NK-92 treated with Interleukin-12 subunit alpha and Interleukin-12 subunit beta, amount 100 ng/mL, for 24 hours (cell line): ENCODE results near the gene R3HDM1.
"Not testable (repeated sequence)": the region's sequence is repeated elsewhere in the genome, so short reads cannot be mapped to it uniquely, and the experiment has no call there.

ENCODE experiments used
- DNase-seq: peaks from one replicate; lab custom pipeline; 2025; lab: John Stamatoyannopoulos, UW

The R3HDM1 gene

GRCh38 chr2:135641156-135642068 lies 110.1 kb downstream of the R3HDM1 start:
- no peak for DNase-seq

GRCh38 chr2:135647836-135648579 lies 116.7 kb downstream of the R3HDM1 start:
- no peak for DNase-seq

- DNase-seq, result no peak
These were observed 119.4 kb downstream of the R3HDM1 start for GRCh38 chr2:135650721-135651120.

- DNase-seq, result no peak
These were observed 120.4 kb downstream of the R3HDM1 start for GRCh38 chr2:135651717-135652116.

GRCh38 chr2:135654239-135654638 lies 123.0 kb downstream of the R3HDM1 start:
- DNase-seq, result not testable (repeated sequence)

DNA sequence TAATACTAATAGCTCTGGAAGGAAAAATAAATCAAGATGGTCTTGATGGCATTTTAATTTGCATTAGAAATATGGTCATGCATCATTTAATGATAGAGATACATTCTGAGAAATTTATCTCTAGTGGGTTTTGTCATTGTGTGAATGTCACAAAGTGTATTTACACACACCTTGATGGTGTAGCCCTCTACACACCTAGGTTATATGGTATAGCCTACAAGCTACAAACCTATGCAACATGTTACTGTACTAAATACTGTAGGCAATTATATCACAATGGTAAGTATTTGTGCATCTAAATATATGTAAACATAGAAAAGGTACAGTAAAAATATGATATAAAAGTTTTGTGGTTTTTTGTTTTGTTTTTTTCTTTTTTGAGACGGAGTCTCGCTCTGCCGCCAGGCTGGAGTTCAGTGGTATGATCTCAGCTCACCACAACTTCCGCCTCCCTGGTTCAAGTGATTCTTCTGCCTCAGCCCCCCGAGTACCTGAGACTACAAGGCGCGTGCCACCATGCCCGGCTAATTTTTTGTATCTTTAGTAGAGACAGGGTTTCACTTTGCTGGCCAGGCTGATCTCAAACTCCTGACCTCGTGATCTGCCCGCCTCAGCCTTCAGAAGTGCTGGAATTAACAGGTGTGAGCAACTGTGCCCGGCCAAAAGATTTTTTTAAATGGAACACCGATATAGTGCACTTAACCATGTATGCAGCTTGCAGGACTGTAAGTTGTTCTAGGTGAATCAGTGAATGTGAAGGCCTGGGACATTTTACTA lies 126.7 kb downstream of the R3HDM1 start:
- no peak for DNase-seq

GRCh38 chr2:135662088-135662487 lies 130.8 kb downstream of the R3HDM1 start:
- DNase-seq, result no peak

DNA sequence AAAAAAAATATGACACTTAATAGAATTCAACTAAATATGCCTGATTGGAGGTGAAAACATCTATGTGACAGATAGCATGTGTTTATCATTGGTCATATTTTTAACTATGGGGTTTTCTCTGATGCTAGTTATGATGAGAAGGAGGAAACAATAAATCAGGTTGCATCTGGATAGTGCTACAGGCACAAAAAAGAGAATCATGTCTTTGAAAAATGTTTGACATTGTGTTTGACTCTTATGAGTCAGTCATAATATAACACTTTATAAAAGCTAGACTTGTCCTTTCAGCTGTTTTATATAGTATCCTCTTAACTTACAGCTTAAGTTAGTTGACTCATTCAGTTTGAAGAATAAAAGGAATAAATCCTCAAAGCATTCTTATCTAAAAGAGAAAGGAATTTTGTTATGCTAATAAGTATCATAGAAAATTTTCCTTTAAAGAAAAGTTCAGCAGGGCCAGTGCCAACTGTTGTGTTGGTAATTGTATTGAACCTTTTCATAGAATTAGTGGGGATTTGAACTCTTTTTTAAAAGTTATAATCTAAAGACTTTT lies 131.9 kb downstream of the R3HDM1 start:
- no peak for DNase-seq

DNA sequence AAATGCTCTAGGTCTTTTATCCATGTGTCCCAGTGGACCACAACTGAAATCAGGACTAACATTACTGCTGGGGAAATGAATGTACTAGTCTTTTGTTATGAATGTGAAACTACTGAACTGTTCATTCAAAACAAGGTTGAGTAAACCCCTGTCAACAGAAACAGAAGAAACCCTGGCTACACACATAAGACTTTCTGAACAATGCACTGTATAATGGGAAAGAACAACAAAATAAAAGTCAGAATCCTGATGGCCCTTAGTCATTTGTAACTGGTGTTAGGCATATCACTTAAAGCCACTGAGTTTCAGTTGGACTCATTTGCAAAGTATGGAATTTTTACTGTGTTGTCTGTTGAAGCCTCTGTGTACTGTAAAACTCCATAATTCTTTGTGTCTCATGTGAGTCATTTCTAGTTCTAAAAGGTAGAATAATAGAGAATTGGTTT lies 133.4 kb downstream of the R3HDM1 start:
- DNase-seq, result no peak

GRCh38 chr2:135667045-135667444 lies 135.8 kb downstream of the R3HDM1 start:
- DNase-seq, result no peak

GRCh38 chr2:135674453-135674852 lies 143.2 kb downstream of the R3HDM1 start:
- DNase-seq, result no peak

DNA sequence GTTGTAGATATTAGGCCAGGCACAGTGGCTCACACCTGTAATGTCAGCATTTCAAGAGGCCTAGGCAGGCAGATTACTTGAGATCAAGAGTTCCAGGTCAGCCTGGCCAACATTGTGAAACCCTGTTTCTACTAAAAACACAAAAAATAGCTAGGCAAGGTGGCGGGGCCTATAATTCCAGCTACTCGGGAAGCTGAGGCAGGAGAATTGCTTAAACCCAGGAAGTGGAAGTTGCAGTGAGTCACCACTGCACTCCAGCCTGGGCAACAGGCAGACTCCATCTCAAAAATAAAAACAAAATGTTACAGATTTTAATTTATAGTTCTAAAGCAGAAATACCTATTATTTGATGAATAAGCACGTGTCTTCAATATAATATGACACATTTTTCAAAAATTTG lies 144.7 kb downstream of the R3HDM1 start:
- DNase-seq, result no peak

- no peak for DNase-seq
These were observed 147.8 kb downstream of the R3HDM1 start for GRCh38 chr2:135679125-135679524.

DNA sequence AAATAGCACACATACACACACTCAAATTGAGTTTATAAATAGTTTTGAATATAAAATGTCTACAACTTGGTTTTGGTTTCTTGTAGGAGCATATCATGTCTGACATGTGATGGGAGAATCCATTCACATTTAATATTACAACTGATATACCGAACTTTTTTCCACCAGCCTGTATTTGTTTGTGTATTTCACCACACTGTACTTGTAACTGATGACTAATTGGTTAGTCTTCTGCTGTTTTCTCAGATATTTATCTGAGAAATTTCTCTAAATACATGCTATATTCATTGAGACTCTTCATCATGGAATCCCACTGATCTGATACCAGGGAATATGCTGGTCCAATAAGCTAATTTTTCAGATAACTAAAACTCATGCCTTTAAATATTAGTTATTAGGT lies 154.1 kb downstream of the R3HDM1 start:
- DNase-seq, result no peak

- DNase-seq, result no peak
These were observed 157.7 kb downstream of the R3HDM1 start for GRCh38 chr2:135688978-135689377.

GRCh38 chr2:135689679-135690078 lies 158.4 kb downstream of the R3HDM1 start:
- no peak for DNase-seq

- no peak for DNase-seq
These were observed 163.4 kb downstream of the R3HDM1 start for GRCh38 chr2:135694711-135695110.

GRCh38 chr2:135698838-135699237 lies 167.6 kb downstream of the R3HDM1 start:
- no peak for DNase-seq

- DNase-seq, result no peak
These were observed 170.2 kb downstream of the R3HDM1 start for GRCh38 chr2:135701442-135701841.

- no peak for DNase-seq
These were observed 172.0 kb downstream of the R3HDM1 start for GRCh38 chr2:135703300-135703699.

- DNase-seq, result not testable (repeated sequence)
These were observed 172.8 kb downstream of the R3HDM1 start for GRCh38 chr2:135704075-135704474.

- no peak for DNase-seq
These were observed 176.9 kb downstream of the R3HDM1 start for GRCh38 chr2:135708159-135708558.
